ENCODE measurements around the gene KCNK7.

The KCNK7 gene

GRCh38 chr11:65612691-65613090, 17.1 kb upstream of the KCNK7 start:
- peaks cover 10 to 39% (median 29%) of the 10 kb centered on the region in 4 experiments for H3K36me3 ChIP-seq (ENCODE audit: control insufficient read depth in 4 of 4, insufficient read depth in 4 of 4, low read length in 3 of 4)
- H3K4me1 ChIP-seq (ENCODE audit: control extremely low read depth in 1 of 4, control insufficient read depth in 4 of 4, insufficient read depth in 4 of 4, low read length in 3 of 4): peaks cover 5 to 64% (median 59%) of the 10 kb centered on the region in 4 experiments
- H3K4me3 ChIP-seq (ENCODE audit: control insufficient read depth in 1 of 7, extremely low read depth in 1 of 7, insufficient read depth in 4 of 7, low read depth in 2 of 7, low read length in 6 of 7): peak overlapping the region; percentile 48 to 98 (median 86)
- no peak for DNase-seq
- WGBS (ENCODE audit: insufficient coverage): 34% methylated on average over 7 of the region's 7 CpGs
- ChIA-PET POLR2A (interaction anchor here (1.0 to 1.1 kb wide), 2 partner anchors 17 to 99 kb away, joined by 3 to 4 read pairs; partner anchors contain the start of genes KAT5 and KCNK7), CTCF (interaction anchor here (0.7 to 16.3 kb wide), 9 partner anchors 8 to 271 kb away, joined by 3 to 229 read pairs (median 4); partner anchors contain the start of genes FAM89B and KCNK7)
- H3K9me3 ChIP-seq (ENCODE audit: control extremely low read depth in 1 of 5, control insufficient read depth in 4 of 5, insufficient read depth in 2 of 5, low read depth in 1 of 5, low read length in 4 of 5): no peaks in the 10 kb centered on the region
- no peaks in the 10 kb centered on the region for H3K27me3 ChIP-seq (replicated peaks in 2 of 5; ENCODE audit: control insufficient read depth in 4 of 5, insufficient read depth in 5 of 5, low read length in 4 of 5)
- peak overlapping the region; percentile 82 to 93 for H3K27ac ChIP-seq (ENCODE audit: insufficient read depth in 1 of 2, low read depth in 1 of 2, low read length in 2 of 2, poor library complexity in 1 of 2, severe bottlenecking in 2 of 2)

GRCh38 chr11:65611758-65612603, 16.4 kb upstream of the KCNK7 start:
- H3K27me3 ChIP-seq (replicated peaks in 2 of 5; ENCODE audit: control insufficient read depth in 4 of 5, insufficient read depth in 5 of 5, low read length in 4 of 5): no peaks in the 10 kb centered on the region
- H3K27ac ChIP-seq (ENCODE audit: insufficient read depth in 1 of 2, low read depth in 1 of 2, low read length in 2 of 2, poor library complexity in 1 of 2, severe bottlenecking in 2 of 2): peak overlapping the region; percentile 82 to 93
- peak overlapping the region; percentile 23 to 98 (median 86) for H3K4me3 ChIP-seq (ENCODE audit: control insufficient read depth in 1 of 7, extremely low read depth in 1 of 7, insufficient read depth in 4 of 7, low read depth in 2 of 7, low read length in 6 of 7)
- peaks cover 7 to 39% (median 30%) of the 10 kb centered on the region in 4 experiments for H3K36me3 ChIP-seq (ENCODE audit: control insufficient read depth in 4 of 4, insufficient read depth in 4 of 4, low read length in 3 of 4)
- WGBS (ENCODE audit: insufficient coverage): 34% methylated on average over 10 of the region's 12 CpGs
- CTCF ChIA-PET: interaction anchor here (0.7 to 16.3 kb wide), 9 partner anchors 8 to 272 kb away, joined by 3 to 229 read pairs (median 4); partner anchors contain the start of genes KCNK7 and ZNRD2
- DNase-seq: no peak
- H3K4me1 ChIP-seq (ENCODE audit: control extremely low read depth in 1 of 4, control insufficient read depth in 4 of 4, insufficient read depth in 4 of 4, low read length in 3 of 4): peaks cover 5 to 60% (median 55%) of the 10 kb centered on the region in 4 experiments
- H3K9me3 ChIP-seq (ENCODE audit: control extremely low read depth in 1 of 5, control insufficient read depth in 4 of 5, insufficient read depth in 2 of 5, low read depth in 1 of 5, low read length in 4 of 5): no peaks in the 10 kb centered on the region
- POLR2A ChIA-PET: interaction anchor here (1.1 kb wide), 1 partner anchor 16 kb away, joined by 4 read pairs; the partner anchor contains the start of gene KCNK7

GRCh38 chr11:65611028-65611757, 15.6 kb upstream of the KCNK7 start:
- CTCF ChIA-PET: interaction anchor here (1.5 to 16.3 kb wide), 4 partner anchors 15 to 40 kb away, joined by 4 to 229 read pairs (median 4); partner anchors contain the start of genes EHBP1L1, KCNK7 and ZNRD2
- DNase-seq: peak in 2 of 3 donors; percentile 52

GRCh38 chr11:65610404-65610803, 14.8 kb upstream of the KCNK7 start:
- peak overlapping the region; percentile 82 to 93 for H3K27ac ChIP-seq (ENCODE audit: insufficient read depth in 1 of 2, low read depth in 1 of 2, low read length in 2 of 2, poor library complexity in 1 of 2, severe bottlenecking in 2 of 2)
- H3K27me3 ChIP-seq (replicated peaks in 2 of 5; ENCODE audit: control insufficient read depth in 4 of 5, insufficient read depth in 5 of 5, low read length in 4 of 5): no peaks in the 10 kb centered on the region
- ChIA-PET CTCF (interaction anchor here (1.5 to 16.3 kb wide), 3 partner anchors 17 to 40 kb away, joined by 4 to 229 read pairs (median 4); partner anchors contain the start of genes EHBP1L1, KCNK7 and ZNRD2), POLR2A (no interaction called here)
- no peak for DNase-seq
- H3K36me3 ChIP-seq (ENCODE audit: control insufficient read depth in 4 of 4, insufficient read depth in 4 of 4, low read length in 3 of 4): peaks cover 7 to 55% (median 41%) of the 10 kb centered on the region in 4 experiments
- peak overlapping the region in 6 of 7 experiments; percentile 40 to 98 (median 84) for H3K4me3 ChIP-seq (ENCODE audit: control insufficient read depth in 1 of 7, extremely low read depth in 1 of 7, insufficient read depth in 4 of 7, low read depth in 2 of 7, low read length in 6 of 7)
- H3K4me1 ChIP-seq (ENCODE audit: control extremely low read depth in 1 of 4, control insufficient read depth in 4 of 4, insufficient read depth in 4 of 4, low read length in 3 of 4): peaks cover 5 to 50% (median 46%) of the 10 kb centered on the region in 4 experiments
- WGBS (ENCODE audit: insufficient coverage): 13% methylated on average over 3 of the region's 6 CpGs
- no peaks in the 10 kb centered on the region for H3K9me3 ChIP-seq (ENCODE audit: control extremely low read depth in 1 of 5, control insufficient read depth in 4 of 5, insufficient read depth in 2 of 5, low read depth in 1 of 5, low read length in 4 of 5)

More at GRCh38 chr11:65611028-65611757, 15.6 kb upstream of the KCNK7 start:
- no peaks in the 10 kb centered on the region for H3K27me3 ChIP-seq (replicated peaks in 2 of 5; ENCODE audit: control insufficient read depth in 4 of 5, insufficient read depth in 5 of 5, low read length in 4 of 5)
- H3K27ac ChIP-seq (ENCODE audit: insufficient read depth in 1 of 2, low read depth in 1 of 2, low read length in 2 of 2, poor library complexity in 1 of 2, severe bottlenecking in 2 of 2): peak overlapping the region; percentile 82 to 93
- H3K4me3 ChIP-seq (ENCODE audit: control insufficient read depth in 1 of 7, extremely low read depth in 1 of 7, insufficient read depth in 4 of 7, low read depth in 2 of 7, low read length in 6 of 7): peak overlapping the region; percentile 24 to 98 (median 82)
- H3K4me1 ChIP-seq (ENCODE audit: control extremely low read depth in 1 of 4, control insufficient read depth in 4 of 4, insufficient read depth in 4 of 4, low read length in 3 of 4): peaks cover 5 to 52% (median 47%) of the 10 kb centered on the region in 4 experiments
- POLR2A ChIA-PET: no interaction called here
- WGBS (ENCODE audit: insufficient coverage): 3% methylated on average over 6 of the region's 10 CpGs
- H3K9me3 ChIP-seq (ENCODE audit: control extremely low read depth in 1 of 5, control insufficient read depth in 4 of 5, insufficient read depth in 2 of 5, low read depth in 1 of 5, low read length in 4 of 5): no peaks in the 10 kb centered on the region
- peaks cover 7 to 47% (median 34%) of the 10 kb centered on the region in 4 experiments for H3K36me3 ChIP-seq (ENCODE audit: control insufficient read depth in 4 of 4, insufficient read depth in 4 of 4, low read length in 3 of 4)

GRCh38 chr11:65609665-65610064, 14.1 kb upstream of the KCNK7 start:
- peaks cover 7 to 62% (median 47%) of the 10 kb centered on the region in 4 experiments for H3K36me3 ChIP-seq (ENCODE audit: control insufficient read depth in 4 of 4, insufficient read depth in 4 of 4, low read length in 3 of 4)
- peak overlapping the region in 1 of 2 experiments; percentile 93 for H3K27ac ChIP-seq (ENCODE audit: insufficient read depth in 1 of 2, low read depth in 1 of 2, low read length in 2 of 2, poor library complexity in 1 of 2, severe bottlenecking in 2 of 2)
- no peaks in the 10 kb centered on the region for H3K9me3 ChIP-seq (ENCODE audit: control extremely low read depth in 1 of 5, control insufficient read depth in 4 of 5, insufficient read depth in 2 of 5, low read depth in 1 of 5, low read length in 4 of 5)
- H3K4me1 ChIP-seq (ENCODE audit: control extremely low read depth in 1 of 4, control insufficient read depth in 4 of 4, insufficient read depth in 4 of 4, low read length in 3 of 4): peaks cover 5 to 48% (median 44%) of the 10 kb centered on the region in 4 experiments
- peak overlapping the region in 1 of 7 experiments; percentile 86 for H3K4me3 ChIP-seq (ENCODE audit: control insufficient read depth in 1 of 7, extremely low read depth in 1 of 7, insufficient read depth in 4 of 7, low read depth in 2 of 7, low read length in 6 of 7)
- 81% methylated on average over 5 of the region's 5 CpGs for WGBS (ENCODE audit: insufficient coverage)
- H3K27me3 ChIP-seq (replicated peaks in 2 of 5; ENCODE audit: control insufficient read depth in 4 of 5, insufficient read depth in 5 of 5, low read length in 4 of 5): no peaks in the 10 kb centered on the region
- no peak for DNase-seq
- ChIA-PET POLR2A (no interaction called here), CTCF (interaction anchor here (16.3 kb wide), 1 partner anchor 16 kb away, joined by 229 read pairs; the partner anchor contains the start of gene KCNK7)

- 84% methylated on average over 3 of the region's 3 CpGs for WGBS (ENCODE audit: insufficient coverage)
- Histone ChIP-seq H3K27ac (ENCODE audit: insufficient read depth in 1 of 2, low read depth in 1 of 2, low read length in 2 of 2, poor library complexity in 1 of 2, severe bottlenecking in 2 of 2) (peak overlapping the region in 1 of 2 experiments; percentile 93), H3K36me3 (ENCODE audit: control insufficient read depth in 4 of 4, insufficient read depth in 4 of 4, low read length in 3 of 4) (peaks cover 7 to 67% (median 51%) of the 10 kb centered on the region in 4 experiments), H3K9me3 (ENCODE audit: control extremely low read depth in 1 of 5, control insufficient read depth in 4 of 5, insufficient read depth in 2 of 5, low read depth in 1 of 5, low read length in 4 of 5) (no peaks in the 10 kb centered on the region), H3K4me3 (ENCODE audit: control insufficient read depth in 1 of 7, extremely low read depth in 1 of 7, insufficient read depth in 4 of 7, low read depth in 2 of 7, low read length in 6 of 7) (no peak overlapping the region), H3K27me3 (replicated peaks in 2 of 5; ENCODE audit: control insufficient read depth in 4 of 5, insufficient read depth in 5 of 5, low read length in 4 of 5) (no peaks in the 10 kb centered on the region), H3K4me1 (ENCODE audit: control extremely low read depth in 1 of 4, control insufficient read depth in 4 of 4, insufficient read depth in 4 of 4, low read length in 3 of 4) (peaks cover 5 to 45% (median 44%) of the 10 kb centered on the region in 4 experiments)
- CTCF ChIA-PET: interaction anchor here (16.3 kb wide), 1 partner anchor 16 kb away, joined by 229 read pairs; the partner anchor contains the start of gene KCNK7
- no peak for DNase-seq
- POLR2A ChIA-PET: no interaction called here
These were observed 13.6 kb upstream of the KCNK7 start for GRCh38 chr11:65609229-65609628.
